ENCODE data around the gene CFAP210.

CFAP210 gene

GRCh38 chr2:169694113-169694893, at the start of gene CFAP210, which contains the start of gene PHOSPHO2:
Gene CFAP210 (minus strand): TSS chr2:169694405. CDS start chr2:169694327, 78 bp downstream.
Gene PHOSPHO2 (plus strand): TSS chr2:169694469. CDS start chr2:169700972, 6,503 bp downstream.
- DNase-seq (ENCODE audit: low read depth, low spot score), result peak; percentile 80

GRCh38 chr2:169743549-169743948, 49.3 kb upstream of the CFAP210 start:
- no peak for DNase-seq (ENCODE audit: low read depth, low spot score)

- DNase-seq (ENCODE audit: low read depth, low spot score), result no peak
These were observed 45.1 kb upstream of the CFAP210 start for GRCh38 chr2:169739351-169739750.

- DNase-seq (ENCODE audit: low read depth, low spot score), result no peak
These were observed 44.5 kb upstream of the CFAP210 start for GRCh38 chr2:169738566-169739229.

- DNase-seq (ENCODE audit: low read depth, low spot score), result no peak
These were observed 42.7 kb upstream of the CFAP210 start for GRCh38 chr2:169736902-169737301.

- DNase-seq (ENCODE audit: low read depth, low spot score), result no peak
These were observed 41.4 kb upstream of the CFAP210 start for GRCh38 chr2:169735623-169736022.

- DNase-seq (ENCODE audit: low read depth, low spot score), result no peak
These were observed 40.1 kb upstream of the CFAP210 start for GRCh38 chr2:169734169-169734847.

GRCh38 chr2:169732583-169733358, 38.6 kb upstream of the CFAP210 start:
- DNase-seq (ENCODE audit: low read depth, low spot score), result no peak

- no peak for DNase-seq (ENCODE audit: low read depth, low spot score)
These were observed 37.9 kb upstream of the CFAP210 start for GRCh38 chr2:169732075-169732474.

GRCh38 chr2:169729274-169729605, 35.0 kb upstream of the CFAP210 start:
- no peak for DNase-seq (ENCODE audit: low read depth, low spot score)

GRCh38 chr2:169727065-169727464, 32.9 kb upstream of the CFAP210 start:
- no peak for DNase-seq (ENCODE audit: low read depth, low spot score)

GRCh38 chr2:169721016-169721415, 26.8 kb upstream of the CFAP210 start:
- DNase-seq (ENCODE audit: low read depth, low spot score), result no peak

GRCh38 chr2:169718930-169719504, 24.8 kb upstream of the CFAP210 start:
- no peak for DNase-seq (ENCODE audit: low read depth, low spot score)

- no peak for DNase-seq (ENCODE audit: low read depth, low spot score)
These were observed 23.5 kb upstream of the CFAP210 start for GRCh38 chr2:169717691-169718063.

GRCh38 chr2:169716938-169717690, 22.9 kb upstream of the CFAP210 start:
- no peak for DNase-seq (ENCODE audit: low read depth, low spot score)

- DNase-seq (ENCODE audit: low read depth, low spot score), result no peak
These were observed 22.2 kb upstream of the CFAP210 start for GRCh38 chr2:169716238-169716886.

- DNase-seq (ENCODE audit: low read depth, low spot score), result no peak
These were observed 21.4 kb upstream of the CFAP210 start for GRCh38 chr2:169715379-169716237.

- no peak for DNase-seq (ENCODE audit: low read depth, low spot score)
These were observed 20.5 kb upstream of the CFAP210 start for GRCh38 chr2:169714699-169715098.

- no peak for DNase-seq (ENCODE audit: low read depth, low spot score)
These were observed 19.1 kb upstream of the CFAP210 start for GRCh38 chr2:169713331-169713730.

All from iPS DF 19.7 (cell line).